Heart left ventricle (tissue), 13 donors: ENCODE results near the gene SYNDIG1L.

ENCODE experiments used
- CTCF ChIP-seq, 12 donors: fragments of 200-600 bp; sonication (generic) in 4 of 12; IDR thresholded peaks; one replicate each; pipeline versions ENCODE4 v1.5.0 to v1.8.0; 2018 to 2022; ENCODE audit warnings: antibody characterized with exemption in 12 of 12, mild to moderate bottlenecking in 5 of 12
- POLR2A ChIP-seq, 2 donors: fragments of 450-650 bp; IDR thresholded peaks; one replicate each; pipeline ENCODE4 v1.6.1; 2017; ENCODE audit warnings: antibody characterized with exemption in 2 of 2, mild to moderate bottlenecking in 2 of 2, moderate library complexity in 2 of 2
- donor health status: ischemic (EF 13 %, LVEDD 7.1; RV severe dilation, severe dysfunction).
- donor health status: DM: no; HTN: yes; CAD: no.
- donor health status: DM: no; HTN: no; CAD: no.
- donor health status: ischemic (EF 25% LVEDD 6.9; RV normal size, moderate dysfunction).
- donor health status: ischemic (EF 25% LVEDD 5.7; RV mildly dilated, moderate dysfunction).
- donor health status: ischemic (EF 35%, LVEDD 5.7; RV mildly dilated, moderate dysfunction).
- donor health status: nonischemic (EF 11% LVEDD 7.7; RV severe dilation, severe dysfunction).
- donor health status: DM: yes; HTN: yes; CAD: no.
- donor health status: PGD.
- donor health status: ischemic (EF 29% LVEDD 5.4; RV normal size, mild dysfunction).
- donor health status: nonischemic (EF 23%, LVEDD 6.1; RV moderate dilation, normal function).

DNA sequence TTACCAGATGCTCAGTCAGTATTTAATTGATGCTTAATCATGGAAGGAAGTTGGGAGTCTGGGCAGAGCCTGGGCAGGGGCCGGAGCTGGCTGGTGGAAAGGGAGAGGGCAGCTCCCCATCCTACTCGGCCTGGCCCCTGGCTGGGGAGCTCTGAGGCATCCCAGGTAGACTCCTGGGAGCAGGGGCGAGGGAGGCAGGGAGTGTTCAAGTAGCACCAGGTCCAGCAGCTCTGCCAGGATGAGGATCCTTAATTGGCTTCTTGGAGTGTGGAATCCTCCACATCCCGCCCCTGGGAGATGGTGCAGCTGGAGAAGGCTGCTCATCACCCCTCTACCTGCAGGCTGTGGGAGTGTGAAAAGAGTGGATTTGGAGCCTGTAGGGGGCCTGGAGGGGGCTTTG lies 30.9 kb downstream of the SYNDIG1L start:
- TF ChIP-seq CTCF (IDR thresholded peaks at IDR 0.05) (no peak), POLR2A (IDR thresholded peaks at IDR 0.05) (no peak)
